ENCODE data around the gene GDF15.
"Not testable (repeated sequence)": the region's sequence is repeated elsewhere in the genome, so short reads cannot be mapped to it uniquely, and the experiment has no call there.

GDF15 gene

DNA sequence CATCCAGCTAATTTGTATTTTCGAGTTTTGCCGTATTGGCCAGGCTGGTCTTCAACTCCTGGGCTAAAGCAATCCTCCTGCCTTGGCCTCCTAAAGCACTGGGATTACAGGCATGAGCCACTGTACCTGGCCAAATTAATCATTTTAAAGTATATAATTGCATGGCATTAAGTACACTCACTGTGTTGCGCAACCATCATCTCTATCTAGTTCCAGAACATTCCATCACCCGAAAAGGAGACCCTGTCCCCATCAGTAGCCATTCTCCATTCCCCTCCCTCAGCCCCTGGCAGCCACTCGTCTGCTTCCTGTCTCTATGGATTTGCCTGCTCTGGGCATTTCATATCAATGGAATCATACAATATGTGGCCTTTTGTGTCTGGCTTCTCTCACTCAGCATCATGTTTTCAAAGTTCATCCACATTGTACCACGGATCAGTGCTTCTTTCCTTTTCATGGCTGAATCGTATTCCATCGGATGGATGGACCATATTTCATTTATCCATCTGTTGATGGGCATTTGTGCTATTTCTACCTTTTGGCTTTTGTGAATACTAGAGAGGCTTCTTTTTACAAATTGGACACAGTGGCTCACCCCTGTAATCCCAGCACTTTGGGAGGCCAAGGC lies 32.5 kb upstream of the GDF15 start:
- Histone ChIP-seq H3K27me3 (no peaks in the 10 kb centered on the region), H3K9ac (no peak overlapping the region), H3K36me3 (peaks cover 15 to 97% (median 29%) of the 10 kb centered on the region in 11 experiments; a peak in 18 of 22 replicates), H3K4me3 (no peak overlapping the region), H3K27ac (no peak overlapping the region), H3K4me1 (0 out of 20 replicates have a peak, but pooled peaks cover 0 to 5% (median 0%) of the 10 kb centered on the region in 10 experiments), H3K4me2 (no peak overlapping the region), H3K9me3 (replicated peaks in 1 of 11) (peaks cover 0 to 12% (median 6%) of the 10 kb centered on the region in 11 experiments; a peak in 8 of 22 replicates), H4K20me1 (peaks cover 0 to 19% (median 0%) of the 10 kb centered on the region in 11 experiments; a peak in 3 of 22 replicates)
- TF ChIP-seq Cebpa-rat (IDR thresholded peaks at IDR 0.05) = peak; percentile 50 to 93 (median 79); a peak in 18 of 22 replicates

DNA sequence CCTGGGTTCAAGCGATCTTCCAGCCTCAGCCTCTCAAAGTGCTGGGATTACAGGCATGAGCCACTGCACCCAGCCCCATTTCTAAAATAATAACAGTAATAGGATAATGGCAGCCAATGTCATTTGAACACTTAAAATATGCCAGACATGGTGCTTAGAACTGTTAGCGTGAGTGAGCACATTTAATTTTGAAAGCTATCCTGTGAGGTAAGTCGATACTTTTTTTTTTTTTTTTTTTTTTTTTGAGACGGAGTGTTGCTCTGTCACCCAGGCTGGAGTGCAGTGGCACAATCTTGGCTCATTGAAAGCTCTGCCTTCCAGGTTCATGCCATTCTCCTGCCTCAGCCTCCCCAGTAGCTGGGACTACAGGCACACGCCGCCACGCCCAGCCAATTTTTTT lies 31.2 kb upstream of the GDF15 start:
- H3K36me3 ChIP-seq = peaks cover 20 to 99% (median 40%) of the 10 kb centered on the region in 11 experiments; a peak in 18 of 22 replicates
- not testable (repeated sequence) for H3K27me3 ChIP-seq, H3K27ac ChIP-seq, H3K4me2 ChIP-seq, H3K9ac ChIP-seq, H4K20me1 ChIP-seq, H3K4me1 ChIP-seq, H3K4me3 ChIP-seq
- peaks cover 0 to 12% (median 6%) of the 10 kb centered on the region in 11 experiments; a peak in 8 of 22 replicates for H3K9me3 ChIP-seq (replicated peaks in 1 of 11)

DNA sequence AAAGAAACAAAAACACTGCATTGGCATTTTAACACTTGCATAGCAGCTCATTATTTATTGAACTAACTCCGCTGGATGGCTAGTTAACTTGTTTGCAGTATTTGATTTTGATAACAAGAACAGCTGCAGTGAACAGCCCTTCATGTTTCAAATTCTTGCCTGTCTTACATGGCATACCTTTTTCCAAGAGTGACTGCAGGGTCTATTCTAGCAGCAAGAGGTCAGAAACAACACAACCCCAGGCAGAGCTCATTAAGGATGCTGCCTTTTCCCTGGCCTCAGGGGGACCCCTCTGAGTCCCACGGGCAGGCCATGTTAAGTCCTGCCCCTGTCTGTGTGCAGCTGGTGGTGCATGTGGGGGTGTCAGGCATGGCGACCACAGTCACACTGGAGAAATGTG lies 28.9 kb upstream of the GDF15 start:
- peaks cover 0 to 8% (median 0%) of the 10 kb centered on the region in 10 experiments; a peak in 2 of 20 replicates for H3K4me1 ChIP-seq
- H3K36me3 ChIP-seq = peaks cover 23 to 99% (median 45%) of the 10 kb centered on the region in 11 experiments; a peak in 18 of 22 replicates
- no peaks in the 10 kb centered on the region for H3K27me3 ChIP-seq
- peaks cover 0 to 12% (median 6%) of the 10 kb centered on the region in 11 experiments; a peak in 8 of 22 replicates for H3K9me3 ChIP-seq (replicated peaks in 1 of 11)
- H4K20me1 ChIP-seq = peaks cover 0 to 6% (median 0%) of the 10 kb centered on the region in 11 experiments; a peak in 1 of 22 replicates
- no peak overlapping the region for H3K27ac ChIP-seq
- TF ChIP-seq Cebpa-rat (IDR thresholded peaks at IDR 0.05) = no peak
- no peak overlapping the region for H3K4me2 ChIP-seq
- no peak overlapping the region for H3K4me3 ChIP-seq
- H3K9ac ChIP-seq = no peak overlapping the region

DNA sequence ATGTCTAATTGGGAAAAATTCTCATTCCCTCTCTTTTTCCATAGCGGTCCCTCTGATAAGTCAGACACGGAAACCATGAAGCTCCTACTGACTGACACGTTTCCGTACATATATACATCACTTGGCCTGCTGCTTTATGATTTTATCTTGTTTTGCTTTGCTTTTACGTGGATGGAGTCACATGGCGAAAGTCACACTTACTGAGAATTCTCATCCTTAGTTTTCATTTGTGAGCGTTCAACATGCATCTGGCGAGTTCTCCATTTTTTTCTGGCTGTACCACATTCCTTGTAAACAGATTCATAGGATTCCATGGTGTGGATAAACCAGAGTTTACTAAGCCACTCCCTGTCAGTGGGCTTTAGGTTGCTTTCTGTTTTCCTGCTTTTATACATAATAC lies 24.3 kb upstream of the GDF15 start:
- Histone ChIP-seq H3K27me3 (no peaks in the 10 kb centered on the region), H3K9ac (no peak overlapping the region), H3K9me3 (replicated peaks in 1 of 11) (peaks cover 10 to 21% (median 16%) of the 10 kb centered on the region in 11 experiments; a peak in 18 of 22 replicates), H3K4me1 (peaks cover 27 to 54% (median 36%) of the 10 kb centered on the region in 10 experiments), H3K4me2 (peak overlapping the region in 1 of 11 experiments; percentile 75; a peak in 1 of 22 replicates), H4K20me1 (no peaks in the 10 kb centered on the region), H3K27ac (no peak overlapping the region), H3K4me3 (no peak overlapping the region), H3K36me3 (peaks cover 14 to 85% (median 43%) of the 10 kb centered on the region in 11 experiments; a peak in 18 of 22 replicates)
- TF ChIP-seq Cebpa-rat (IDR thresholded peaks at IDR 0.05) = no peak

DNA sequence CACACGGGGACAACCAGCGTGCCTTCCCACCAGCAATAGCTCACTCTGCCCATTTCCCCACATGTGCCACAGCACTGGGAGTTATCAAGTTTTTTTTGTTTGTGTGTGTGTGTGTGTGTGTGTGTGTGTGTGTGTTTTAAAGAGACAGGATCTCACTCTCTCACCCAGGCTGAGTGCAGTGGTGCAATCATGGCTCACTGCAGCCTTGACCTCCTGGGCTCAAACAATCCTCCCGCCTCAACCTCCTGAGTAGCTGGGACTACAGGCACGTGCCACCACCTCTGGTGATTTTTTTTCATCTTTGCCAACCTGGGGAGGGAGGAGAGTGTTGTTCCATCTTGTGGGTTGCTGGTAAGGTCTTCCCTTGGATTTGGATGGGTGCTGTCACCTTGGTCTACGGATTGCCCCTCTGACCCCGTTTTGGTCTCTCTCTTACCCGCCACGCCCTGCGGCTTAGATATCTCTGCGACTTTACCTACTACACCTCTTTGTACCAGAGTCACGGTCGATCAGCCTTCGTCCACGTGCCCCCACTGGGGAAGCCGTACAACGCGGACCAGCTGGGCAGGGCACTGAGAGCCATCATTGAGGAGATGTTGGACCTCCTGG lies 22.9 kb upstream of the GDF15 start:
- Histone ChIP-seq H3K9me3 (replicated peaks in 1 of 11) (peaks cover 8 to 15% (median 12%) of the 10 kb centered on the region in 11 experiments; a peak in 18 of 22 replicates), H3K4me2 (peak overlapping the region; percentile 62 to 84 (median 75); a peak in 21 of 22 replicates), H3K4me1 (peaks cover 27 to 68% (median 36%) of the 10 kb centered on the region in 10 experiments), H3K27ac (peak overlapping the region; percentile 68 to 85 (median 80); a peak in 20 of 22 replicates), H4K20me1 (no peaks in the 10 kb centered on the region), H3K9ac (peak overlapping the region in 10 of 11 experiments; percentile 0 to 71 (median 58); a peak in 13 of 22 replicates), H3K4me3 (no peak overlapping the region), H3K36me3 (peaks cover 0 to 84% (median 29%) of the 10 kb centered on the region in 11 experiments; a peak in 17 of 22 replicates), H3K27me3 (no peaks in the 10 kb centered on the region)
- no peak for TF ChIP-seq Cebpa-rat (IDR thresholded peaks at IDR 0.05)

DNA sequence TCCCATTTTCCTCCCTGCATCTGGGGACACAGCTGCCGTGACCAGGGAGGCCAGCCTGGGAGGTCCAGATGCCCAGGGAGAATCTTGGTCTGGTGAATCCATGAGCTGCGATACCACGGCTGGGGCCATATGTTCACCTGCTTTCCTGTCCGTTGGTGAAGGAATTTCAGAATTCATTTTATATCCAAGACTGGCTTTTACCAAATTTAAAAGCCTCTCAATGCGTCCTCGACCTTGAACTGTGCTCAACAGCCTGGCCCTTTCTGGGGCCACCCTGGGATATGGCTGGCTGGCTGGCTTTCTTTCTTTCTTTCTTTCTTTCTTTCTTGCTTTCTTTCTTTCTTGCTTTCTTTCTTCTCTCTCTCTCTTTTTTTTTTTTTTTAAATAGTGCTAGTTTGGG lies 22.2 kb upstream of the GDF15 start:
- peak overlapping the region; percentile 0 to 71 (median 57); a peak in 15 of 22 replicates for H3K9ac ChIP-seq
- H3K9me3 ChIP-seq (replicated peaks in 1 of 11) = peaks cover 8 to 15% (median 12%) of the 10 kb centered on the region in 11 experiments; a peak in 18 of 22 replicates
- no peaks in the 10 kb centered on the region for H3K27me3 ChIP-seq
- peak overlapping the region; percentile 68 to 85 (median 80); a peak in 21 of 22 replicates for H3K27ac ChIP-seq
- peaks cover 27 to 76% (median 36%) of the 10 kb centered on the region in 10 experiments for H3K4me1 ChIP-seq
- no peak overlapping the region for H3K4me3 ChIP-seq
- H3K36me3 ChIP-seq = peaks cover 0 to 84% (median 23%) of the 10 kb centered on the region in 11 experiments; a peak in 17 of 22 replicates
- no peak for TF ChIP-seq Cebpa-rat (IDR thresholded peaks at IDR 0.05)
- peak overlapping the region; percentile 62 to 84 (median 75) for H3K4me2 ChIP-seq
- H4K20me1 ChIP-seq = no peaks in the 10 kb centered on the region

DNA sequence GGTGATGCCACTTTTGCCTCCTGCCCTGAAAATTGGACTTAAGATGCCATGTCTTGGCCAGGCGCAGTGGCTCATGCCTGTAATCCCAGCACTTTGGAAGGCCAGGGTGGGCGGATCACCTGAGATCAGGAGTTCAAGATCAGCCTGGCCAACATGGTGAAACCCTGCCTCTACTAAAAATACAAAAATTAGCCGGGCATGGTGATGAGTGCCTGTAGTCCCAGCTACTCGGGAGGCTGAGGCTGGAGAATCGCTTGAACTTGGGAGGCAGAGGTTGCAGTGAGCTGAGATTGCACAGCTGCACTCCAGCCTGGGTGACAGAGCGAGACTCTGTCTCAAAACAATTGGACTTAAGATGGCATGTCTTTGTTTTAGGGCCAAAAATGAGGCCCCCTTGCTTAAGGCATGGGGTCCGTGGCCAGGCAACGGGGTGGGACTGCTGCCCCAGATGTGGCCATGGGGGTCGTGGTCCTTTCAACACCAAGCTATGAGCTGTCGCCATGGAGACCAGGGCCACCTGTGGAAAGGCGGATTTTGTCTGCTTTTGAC lies 21.6 kb upstream of the GDF15 start:
- not testable (repeated sequence) for H4K20me1 ChIP-seq, H3K4me3 ChIP-seq, H3K27me3 ChIP-seq
- Histone ChIP-seq H3K9me3 (replicated peaks in 1 of 11) (peaks cover 8 to 15% (median 12%) of the 10 kb centered on the region in 11 experiments; a peak in 18 of 22 replicates), H3K36me3 (peaks cover 0 to 83% (median 19%) of the 10 kb centered on the region in 11 experiments; a peak in 15 of 22 replicates), H3K4me1 (peaks cover 27 to 82% (median 37%) of the 10 kb centered on the region in 10 experiments), H3K27ac (peak overlapping the region; percentile 68 to 85 (median 80)), H3K4me2 (peak overlapping the region; percentile 62 to 84 (median 75)), H3K9ac (peak overlapping the region; percentile 30 to 71 (median 66); a peak in 21 of 22 replicates)

DNA sequence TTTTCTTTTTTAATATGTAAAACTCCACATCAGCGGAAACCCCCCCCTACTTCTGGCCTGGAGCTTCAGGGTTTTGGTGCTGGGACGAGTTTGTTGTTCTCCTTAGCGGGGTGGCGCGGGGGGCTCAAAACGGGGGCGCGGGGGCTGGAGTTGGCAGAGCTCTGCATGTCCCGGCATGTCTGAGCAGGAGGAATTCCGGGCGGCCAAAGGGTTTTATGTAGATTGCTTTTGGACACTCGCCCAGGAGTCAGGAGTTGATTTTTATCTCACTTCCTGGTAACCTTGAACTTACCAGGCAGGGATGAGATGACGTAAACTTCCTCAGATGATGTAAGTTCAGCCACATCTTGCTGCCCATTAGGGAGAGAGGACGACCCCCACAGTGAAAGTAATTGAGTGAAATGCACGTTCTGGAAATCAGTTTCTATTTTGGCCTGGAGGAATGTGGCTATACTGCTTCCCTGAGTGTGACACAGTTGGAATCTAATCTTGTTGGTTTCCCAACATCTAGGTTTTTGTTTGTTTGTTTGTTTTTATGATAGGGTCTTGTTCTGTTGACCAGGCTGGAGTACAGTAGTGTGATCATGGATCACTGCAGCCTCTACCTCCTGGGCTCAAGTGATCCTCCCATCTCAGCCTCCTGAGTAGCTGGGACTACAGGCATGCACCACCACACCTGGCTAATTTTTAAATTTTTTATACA lies 21.0 kb upstream of the GDF15 start:
- H3K27me3 ChIP-seq = no peaks in the 10 kb centered on the region
- H3K9me3 ChIP-seq (replicated peaks in 1 of 11) = peaks cover 8 to 15% (median 12%) of the 10 kb centered on the region in 11 experiments; a peak in 18 of 22 replicates
- H3K4me2 ChIP-seq = peak overlapping the region; percentile 62 to 84 (median 75)
- H3K4me3 ChIP-seq = peak overlapping the region in 1 of 10 experiments; percentile 41; a peak in 3 of 20 replicates
- no peaks in the 10 kb centered on the region for H4K20me1 ChIP-seq
- peak in 5 of 11 experiments; percentile 22 to 58 (median 48); a peak in 7 of 22 replicates for TF ChIP-seq Cebpa-rat (IDR thresholded peaks at IDR 0.05)
- peak overlapping the region; percentile 68 to 85 (median 80) for H3K27ac ChIP-seq
- H3K9ac ChIP-seq = peak overlapping the region; percentile 30 to 71 (median 66); a peak in 21 of 22 replicates
- peaks cover 0 to 81% (median 19%) of the 10 kb centered on the region in 11 experiments; a peak in 15 of 22 replicates for H3K36me3 ChIP-seq
- H3K4me1 ChIP-seq = peaks cover 27 to 88% (median 40%) of the 10 kb centered on the region in 10 experiments

Data from BLaER1 treated with 17β-estradiol and CSF1 and Interleukin-3, amounts not matched to agents 10 nM and 100 nM (cell line).